ENCODE measurements around the gene NEK7. TPM values are rescaled to one million over a fixed set of nuclear protein-coding genes. Genes with fewer than 3 reads are reported as not detected.

NEK7 gene
- total RNA-seq, 1 donor from 2014 or later, result 34.7 TPM

GRCh38 chr1:198253259-198253658 is 96.5 kb downstream of the NEK7 start:
- H3K4me3 Mint-ChIP-seq, result no peak overlapping the region
- H3K9me3 Mint-ChIP-seq, result peaks cover 7% of the 10 kb centered on the region
- H2AFZ ChIP-seq (replicated peaks), result no peak overlapping the region
- no peaks in the 10 kb centered on the region for H4K20me1 ChIP-seq (ENCODE audit: low read depth)
- H3K79me2 ChIP-seq (ENCODE audit: low read depth), result no peaks in the 10 kb centered on the region
- H3K4me3 ChIP-seq, result no peak overlapping the region
- no peak for TF ChIP-seq EZH2 (IDR thresholded peaks at IDR 0.05)
- TF ChIP-seq EZH2phosphoT487 (IDR thresholded peaks at IDR 0.05), result no peak
- TF ChIP-seq CTCF (IDR thresholded peaks at IDR 0.05), result no peak
- H3K27me3 Mint-ChIP-seq (ENCODE audit: insufficient read depth, low read depth), result no peaks in the 10 kb centered on the region
- no peak overlapping the region for H3K27ac ChIP-seq
- no peak overlapping the region for H3K4me2 ChIP-seq
- DNase-seq (ENCODE audit: low spot score), result no peak
- no peaks in the 10 kb centered on the region for H3K27me3 ChIP-seq
- H3K9ac ChIP-seq, result no peak overlapping the region
- H3F3A ChIP-seq (ENCODE audit: low read depth), result no peaks in the 10 kb centered on the region
- H3K9me3 ChIP-seq (ENCODE audit: low read depth), result no peaks in the 10 kb centered on the region
- peaks cover 15% of the 10 kb centered on the region for H3K4me1 ChIP-seq
- H3K4me1 Mint-ChIP-seq, result peaks cover 5% of the 10 kb centered on the region
- H3K36me3 ChIP-seq, result no peaks in the 10 kb centered on the region
- H3K36me3 Mint-ChIP-seq, result no peaks in the 10 kb centered on the region
- H3K27ac Mint-ChIP-seq, result no peak overlapping the region

DNA sequence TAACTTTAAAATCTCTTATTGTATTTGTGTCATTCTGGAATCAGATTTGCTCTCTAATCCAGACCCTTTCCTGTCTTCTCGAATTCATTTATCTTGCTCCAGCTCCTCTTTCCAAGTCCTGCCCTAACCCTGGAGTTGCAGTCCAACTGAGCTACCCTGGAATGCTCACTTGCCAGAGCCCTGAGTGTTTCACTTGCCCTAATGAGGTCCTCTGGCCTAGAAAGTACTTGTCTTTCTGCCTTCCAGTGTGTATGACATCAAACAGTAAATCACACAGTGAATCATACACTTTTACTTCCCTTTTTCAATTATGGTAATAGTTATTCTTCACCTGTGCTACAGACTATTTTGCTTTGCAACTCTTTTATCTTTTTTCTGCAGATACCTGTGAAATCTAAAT is 96.9 kb downstream of the NEK7 start:
- no peak overlapping the region for H3K4me2 ChIP-seq
- H3K4me1 ChIP-seq, result peaks cover 15% of the 10 kb centered on the region
- H3K9me3 ChIP-seq (ENCODE audit: low read depth), result no peaks in the 10 kb centered on the region
- H3K4me3 ChIP-seq, result no peak overlapping the region
- no peak for TF ChIP-seq CTCF (IDR thresholded peaks at IDR 0.05)
- no peak for TF ChIP-seq EZH2 (IDR thresholded peaks at IDR 0.05)
- no peak for TF ChIP-seq EZH2phosphoT487 (IDR thresholded peaks at IDR 0.05)
- no peak overlapping the region for H3K27ac Mint-ChIP-seq
- no peaks in the 10 kb centered on the region for H3K27me3 ChIP-seq
- H3F3A ChIP-seq (ENCODE audit: low read depth), result no peaks in the 10 kb centered on the region
- H3K4me3 Mint-ChIP-seq, result no peak overlapping the region
- no peak overlapping the region for H3K9ac ChIP-seq
- H4K20me1 ChIP-seq (ENCODE audit: low read depth), result no peaks in the 10 kb centered on the region
- H3K4me1 Mint-ChIP-seq, result peaks cover 5% of the 10 kb centered on the region
- H3K27me3 Mint-ChIP-seq (ENCODE audit: insufficient read depth, low read depth), result no peaks in the 10 kb centered on the region
- H3K36me3 Mint-ChIP-seq, result no peaks in the 10 kb centered on the region
- no peaks in the 10 kb centered on the region for H3K79me2 ChIP-seq (ENCODE audit: low read depth)
- DNase-seq (ENCODE audit: low spot score), result peak; percentile 23
- H3K27ac ChIP-seq, result no peak overlapping the region
- peaks cover 7% of the 10 kb centered on the region for H3K9me3 Mint-ChIP-seq
- no peak overlapping the region for H2AFZ ChIP-seq (replicated peaks)
- H3K36me3 ChIP-seq, result no peaks in the 10 kb centered on the region

DNA sequence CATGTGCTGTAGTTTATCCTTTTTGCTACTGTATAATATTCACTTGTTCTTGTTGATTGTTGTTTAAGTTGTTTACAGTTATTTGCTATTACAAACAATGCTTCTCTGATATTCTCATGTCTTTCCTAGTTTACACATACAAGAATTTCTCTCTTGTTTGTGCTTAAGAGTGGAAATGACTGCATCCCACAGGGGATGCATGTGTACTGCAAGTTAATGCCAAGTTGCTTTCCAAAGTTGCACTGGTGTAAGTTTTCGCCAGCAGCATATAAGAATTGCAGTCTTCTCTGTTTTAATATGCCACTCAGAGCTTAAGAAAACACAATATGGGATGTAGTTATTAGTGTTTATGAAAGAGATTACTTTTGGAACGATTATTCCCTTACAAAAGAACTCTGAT is 97.7 kb downstream of the NEK7 start:
- TF ChIP-seq EZH2 (IDR thresholded peaks at IDR 0.05) (no peak), CTCF (IDR thresholded peaks at IDR 0.05) (no peak), EZH2phosphoT487 (IDR thresholded peaks at IDR 0.05) (no peak)
- H3K27ac ChIP-seq, result no peak overlapping the region
- no peaks in the 10 kb centered on the region for H3K36me3 Mint-ChIP-seq
- H3K79me2 ChIP-seq (ENCODE audit: low read depth), result no peaks in the 10 kb centered on the region
- no peak overlapping the region for H3K27ac Mint-ChIP-seq
- no peaks in the 10 kb centered on the region for H3K27me3 Mint-ChIP-seq (ENCODE audit: insufficient read depth, low read depth)
- H3K4me2 ChIP-seq, result no peak overlapping the region
- H3K4me1 ChIP-seq, result peaks cover 15% of the 10 kb centered on the region
- H2AFZ ChIP-seq (replicated peaks), result no peak overlapping the region
- peaks cover 7% of the 10 kb centered on the region for H3K9me3 Mint-ChIP-seq
- no peaks in the 10 kb centered on the region for H3F3A ChIP-seq (ENCODE audit: low read depth)
- H3K4me3 Mint-ChIP-seq, result no peak overlapping the region
- H3K9ac ChIP-seq, result no peak overlapping the region
- H3K36me3 ChIP-seq, result no peaks in the 10 kb centered on the region
- no peak for DNase-seq (ENCODE audit: low spot score)
- no peaks in the 10 kb centered on the region for H4K20me1 ChIP-seq (ENCODE audit: low read depth)
- no peaks in the 10 kb centered on the region for H3K27me3 ChIP-seq
- H3K9me3 ChIP-seq (ENCODE audit: low read depth), result no peaks in the 10 kb centered on the region
- no peak overlapping the region for H3K4me3 ChIP-seq
- peaks cover 5% of the 10 kb centered on the region for H3K4me1 Mint-ChIP-seq
